NT2/D1 (cell line): ENCODE results near the gene GSX1.
"Not testable (repeated sequence)": the region's sequence is repeated elsewhere in the genome, so short reads cannot be mapped to it uniquely, and the experiment has no call there.

Source experiments
- DNase-seq: peaks from one replicate; pipeline ENCODE4 v3.0.0-alpha.2; 2011; ENCODE audit warnings: low read depth, low spot score
- H3K27me3 ChIP-seq: 2 replicates; pipeline ENCODE4 v1.6.0; 2011; ENCODE audit warnings: mild to moderate bottlenecking; ENCODE audit not compliant: insufficient read length, insufficient read depth
- H3K36me3 ChIP-seq: 2 replicates; pipeline ENCODE4 v1.6.1; 2011; ENCODE audit warnings: mild to moderate bottlenecking, low read length, mixed read lengths; ENCODE audit not compliant: insufficient read depth, insufficient read length
- H3K4me1 ChIP-seq: 2 replicates; pipeline ENCODE4 v1.5.1; 2011; ENCODE audit not compliant: insufficient read depth, insufficient read length
- H3K4me3 ChIP-seq: 2 replicates; pipeline ENCODE4 v1.5.1; 2011; ENCODE audit warnings: low read depth; ENCODE audit not compliant: insufficient read length
- H3K9ac ChIP-seq: 2 replicates; pipeline ENCODE4 v1.6.0; 2011; ENCODE audit warnings: low read depth; ENCODE audit not compliant: insufficient read length
- H3K9me3 ChIP-seq: 2 replicates; pipeline ENCODE4 v1.5.1; 2011; ENCODE audit warnings: mild to moderate bottlenecking, low read length; ENCODE audit not compliant: insufficient read depth
- SUZ12 ChIP-seq: IDR thresholded peaks from 2 replicates; pipeline ENCODE4 v1.6.1; 2011; ENCODE audit not compliant: insufficient read length, insufficient read depth; ENCODE audit errors: extremely low read depth
- YY1 ChIP-seq: IDR thresholded peaks from 2 replicates; pipeline ENCODE4 v1.6.1; 2011; ENCODE audit not compliant: insufficient read length, insufficient read depth
- ZNF274 ChIP-seq: IDR thresholded peaks from 2 replicates; pipeline ENCODE4 v1.6.1; 2011; ENCODE audit warnings: mild to moderate bottlenecking, low read depth, low read length

The GSX1 gene

GRCh38 chr13:27813826-27814225, 21.5 kb downstream of the GSX1 start:
- H3K9me3 ChIP-seq: no peaks in the 10 kb centered on the region
- H3K4me3 ChIP-seq: no peak overlapping the region
- H3K9ac ChIP-seq: no peak overlapping the region
- H3K36me3 ChIP-seq: no peaks in the 10 kb centered on the region
- peaks cover 3% of the 10 kb centered on the region for H3K4me1 ChIP-seq
- TF ChIP-seq YY1 (no peak), SUZ12 (no peak), ZNF274 (no peak)
- H3K27me3 ChIP-seq: peaks cover 53% of the 10 kb centered on the region
- DNase-seq: no peak

DNA sequence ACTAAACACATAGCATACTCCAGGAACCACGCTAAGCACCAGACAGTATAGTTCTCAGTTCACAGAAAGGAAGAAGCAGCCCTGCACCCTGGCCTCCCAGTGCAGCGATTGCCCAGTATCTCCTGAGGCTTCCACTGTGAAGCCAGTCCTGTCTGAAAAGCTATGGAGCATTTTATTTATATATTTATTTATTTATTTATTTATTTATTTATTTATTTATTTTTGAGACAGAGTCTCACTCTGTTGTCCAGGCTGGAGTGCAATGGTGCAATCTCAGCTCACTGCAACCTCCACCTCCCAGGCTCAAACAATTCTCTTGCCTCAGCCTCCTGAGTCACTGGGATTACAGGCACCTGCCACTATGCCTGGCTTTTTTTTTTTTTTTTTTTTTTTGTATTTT, 25.5 kb downstream of the GSX1 start:
- not testable (repeated sequence) for H3K4me3 ChIP-seq, H3K4me1 ChIP-seq, DNase-seq, H3K9ac ChIP-seq, H3K9me3 ChIP-seq, H3K36me3 ChIP-seq
- peaks cover 89% of the 10 kb centered on the region for H3K27me3 ChIP-seq

- Histone ChIP-seq H3K27me3 (peaks cover 98% of the 10 kb centered on the region), H3K4me1 (peaks cover 3% of the 10 kb centered on the region), H3K36me3 (no peaks in the 10 kb centered on the region), H3K9me3 (no peaks in the 10 kb centered on the region), H3K4me3 (no peak overlapping the region), H3K9ac (no peak overlapping the region)
- no peak for DNase-seq
- peak; percentile 80 for TF ChIP-seq SUZ12
- no peak for TF ChIP-seq ZNF274
- no peak for TF ChIP-seq YY1
Observed at GRCh38 chr13:27820524-27821482, 28.5 kb downstream of the GSX1 start.

GRCh38 chr13:27821566-27821965, 29.3 kb downstream of the GSX1 start:
- H3K9me3 ChIP-seq: no peaks in the 10 kb centered on the region
- peaks cover 3% of the 10 kb centered on the region for H3K4me1 ChIP-seq
- TF ChIP-seq ZNF274: no peak
- no peak for TF ChIP-seq YY1
- no peak for TF ChIP-seq SUZ12
- H3K4me3 ChIP-seq: no peak overlapping the region
- H3K9ac ChIP-seq: no peak overlapping the region
- H3K27me3 ChIP-seq: peaks cover 95% of the 10 kb centered on the region
- DNase-seq: peak; percentile 46
- no peaks in the 10 kb centered on the region for H3K36me3 ChIP-seq

DNA sequence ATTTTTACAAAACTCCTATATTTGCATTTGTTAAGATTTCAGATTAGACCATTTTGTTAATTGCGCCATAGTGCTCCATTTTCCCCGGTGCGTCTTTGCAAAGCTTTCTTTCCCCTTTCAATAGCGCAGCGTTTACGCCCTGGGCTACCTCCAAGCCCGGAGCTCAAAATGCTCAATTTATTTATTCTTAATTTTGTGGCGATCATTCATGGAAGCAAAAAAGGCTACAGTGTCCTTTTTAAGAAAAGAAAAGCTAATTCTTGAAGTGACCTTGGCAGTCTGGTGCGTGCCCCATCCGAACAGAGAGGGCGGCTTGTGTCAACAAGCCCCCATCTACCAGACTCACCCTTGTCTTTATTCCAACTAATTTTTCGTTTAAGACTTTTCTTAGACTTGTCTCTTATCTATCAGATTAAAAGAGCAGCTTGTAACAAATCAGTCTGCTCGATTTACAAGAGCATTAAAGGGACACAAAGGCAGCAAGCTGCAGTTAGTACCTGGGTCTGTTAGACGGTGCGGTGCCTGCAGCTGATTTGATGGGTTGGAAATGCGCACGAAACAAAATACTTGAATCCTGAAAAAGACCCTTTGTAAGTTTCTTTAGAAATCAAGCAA, 30.1 kb downstream of the GSX1 start:
- H3K36me3 ChIP-seq: no peaks in the 10 kb centered on the region
- DNase-seq: no peak

GRCh38 chr13:27822873-27823311, 30.6 kb downstream of the GSX1 start:
- Histone ChIP-seq H3K9me3 (no peaks in the 10 kb centered on the region), H3K27me3 (peaks cover 96% of the 10 kb centered on the region), H3K4me3 (no peak overlapping the region), H3K36me3 (no peaks in the 10 kb centered on the region), H3K9ac (no peak overlapping the region), H3K4me1 (peaks cover 3% of the 10 kb centered on the region)
- no peak for TF ChIP-seq YY1
- peak; percentile 8 for TF ChIP-seq SUZ12
- DNase-seq: no peak

More for the DNA sequence above, 30.1 kb downstream of the GSX1 start:
- no peaks in the 10 kb centered on the region for H3K9me3 ChIP-seq
- H3K4me3 ChIP-seq: no peak overlapping the region
- H3K27me3 ChIP-seq: peaks cover 95% of the 10 kb centered on the region
- TF ChIP-seq YY1: no peak
- H3K4me1 ChIP-seq: peaks cover 3% of the 10 kb centered on the region
- no peak overlapping the region for H3K9ac ChIP-seq

- Histone ChIP-seq H3K4me3 (no peak overlapping the region), H3K9ac (no peak overlapping the region), H3K4me1 (peaks cover 3% of the 10 kb centered on the region), H3K9me3 (no peaks in the 10 kb centered on the region), H3K36me3 (no peaks in the 10 kb centered on the region), H3K27me3 (peaks cover 97% of the 10 kb centered on the region)
- TF ChIP-seq YY1 (no peak), ZNF274 (no peak), SUZ12 (no peak)
- no peak for DNase-seq
Observed at GRCh38 chr13:27824121-27824520, 31.8 kb downstream of the GSX1 start.
